Suprapubic skin (tissue), 4 donors: Measurements from ENCODE around the gene SYT5. TPM values are rescaled to one million over a fixed set of nuclear protein-coding genes. Genes with fewer than 3 reads are reported as not detected.

Source experiments
- total RNA-seq, 4 donors: library from RNA; depleted of rRNA; stranded (reverse); fragments of >200 nt; gene quantifications; one replicate each; pipeline ENCODE4 v1.1.0, GENCODE V29; 2016

Gene SYT5
- total RNA-seq, 4 donors from 2014 or later, result 1.1 to 7.8 (median 6.8) TPM; not detected in 1

Other genes starting within 250 kb of the SYT5 start
- not detected for gene NLRP7, start 232.8 kb downstream of the SYT5 start, total RNA-seq
- gene NLRP2, start 213.9 kb downstream of the SYT5 start, total RNA-seq, result 10 to 100 TPM in 1 of 4 donors, 1 to 10 TPM in 3; 3.5 to 10.2 (median 7.3) TPM
- 1 to 10 TPM in 2 of 4 donors, under 1 TPM in 1, not detected in 1; 0.42 to 2.6 (median 1.7) TPM for gene GP6, start 142.0 kb downstream of the SYT5 start, total RNA-seq
- gene RDH13, start 117.1 kb downstream of the SYT5 start, total RNA-seq, result 100 to 1,000 TPM in 2 of 4 donors, 10 to 100 TPM in 2; 70.6 to 225 (median 108) TPM
- gene EPS8L1, start 104.4 kb downstream of the SYT5 start, total RNA-seq, result 100 to 1,000 TPM; 243 to 384 (median 304) TPM
- 100 to 1,000 TPM in 1 of 4 donors, 10 to 100 TPM in 3; 51.7 to 126 (median 78.7) TPM for gene PPP1R12C, start 62.7 kb downstream of the SYT5 start, total RNA-seq
- gene TNNT1, start 31.1 kb downstream of the SYT5 start, total RNA-seq, result 10 to 100 TPM; 13.6 to 46.7 (median 19.6) TPM
- gene TNNI3, start 22.6 kb downstream of the SYT5 start, total RNA-seq, result 1 to 10 TPM; 1.7 to 4.7 (median 3.2) TPM
- gene DNAAF3, start 13.7 kb downstream of the SYT5 start, total RNA-seq, result 10 to 100 TPM in 1 of 4 donors, 1 to 10 TPM in 1, under 1 TPM in 2; 0.48 to 10.6 (median 3.1) TPM
- 1 to 10 TPM in 2 of 4 donors, under 1 TPM in 1, not detected in 1; 0.34 to 1.4 (median 1.1) TPM for gene PTPRH, start 29.2 kb upstream of the SYT5 start, total RNA-seq
- gene TMEM86B, start 48.5 kb upstream of the SYT5 start, total RNA-seq, result 1 to 10 TPM; 2.0 to 9.4 (median 4.2) TPM
- 10 to 100 TPM; 49.0 to 56.2 (median 51.3) TPM for gene PPP6R1, start 78.7 kb upstream of the SYT5 start, total RNA-seq
- gene HSPBP1, start 99.8 kb upstream of the SYT5 start, total RNA-seq, result 10 to 100 TPM; 17.9 to 46.7 (median 36.7) TPM
- gene BRSK1, start 103.7 kb upstream of the SYT5 start, total RNA-seq, result 1 to 10 TPM in 3 of 4 donors, under 1 TPM in 1; 0.68 to 2.3 (median 1.6) TPM
- gene TMEM150B, start 145.1 kb upstream of the SYT5 start, total RNA-seq, result not detected
- gene KMT5C, start 159.6 kb upstream of the SYT5 start, total RNA-seq, result 10 to 100 TPM; 17.3 to 61.8 (median 39.1) TPM
- 1 to 10 TPM in 3 of 4 donors, under 1 TPM in 1; 0.47 to 1.9 (median 1.3) TPM for gene COX6B2, start 174.4 kb upstream of the SYT5 start, total RNA-seq
- gene GARIN5B, start 183.0 kb upstream of the SYT5 start, total RNA-seq, result not detected
- 1 to 10 TPM in 3 of 4 donors, under 1 TPM in 1; 0.97 to 1.7 (median 1.2) TPM for gene IL11, start 190.2 kb upstream of the SYT5 start, total RNA-seq
- gene TMEM190, start 196.5 kb upstream of the SYT5 start, total RNA-seq, result not detected
- 10 to 100 TPM in 3 of 4 donors, 1 to 10 TPM in 1; 6.3 to 37.1 (median 29.3) TPM for gene TMEM238, start 204.0 kb upstream of the SYT5 start, total RNA-seq
- gene RPL28, start 205.6 kb upstream of the SYT5 start, total RNA-seq, result 100 to 1,000 TPM; 605 to 767 (median 714) TPM
- 10 to 100 TPM in 2 of 4 donors, 1 to 10 TPM in 2; 7.4 to 17.0 (median 12.2) TPM for gene UBE2S, start 227.5 kb upstream of the SYT5 start, total RNA-seq